ENCODE measurements around the gene TLCD5.

DNA sequence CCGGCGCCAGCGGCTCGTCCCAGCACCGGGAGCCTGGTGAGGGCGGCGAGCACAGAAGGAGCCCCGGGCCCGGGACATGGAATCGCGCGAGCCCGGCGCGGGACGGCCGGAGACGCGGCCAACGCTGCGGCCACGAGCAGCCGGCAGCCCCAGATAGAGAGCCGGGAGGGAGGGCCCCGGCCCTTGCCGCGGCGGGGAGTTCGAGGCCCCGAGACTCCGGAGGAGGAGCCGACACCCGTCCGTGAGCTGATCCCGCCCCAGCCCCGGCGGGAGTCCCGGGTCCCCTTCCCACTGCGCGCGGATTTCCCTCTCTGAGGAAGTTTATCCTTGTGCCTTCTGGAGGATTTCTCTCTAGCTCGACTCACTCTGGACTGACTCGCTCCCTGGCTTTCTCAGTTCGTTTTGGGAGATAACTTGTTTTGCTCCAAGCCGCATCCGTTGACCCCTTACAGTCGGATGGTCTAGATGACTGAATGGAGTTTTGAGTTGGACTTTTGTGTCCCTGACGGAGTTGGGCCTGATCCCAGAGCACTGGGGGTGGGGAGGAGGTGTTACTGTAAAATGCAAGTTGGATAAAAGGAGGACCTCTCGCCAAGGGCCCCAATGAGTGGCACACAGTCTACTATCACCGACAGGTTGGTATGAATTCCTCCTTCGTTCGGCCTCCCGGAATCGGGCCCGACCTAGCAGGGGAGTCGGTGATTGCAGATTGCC is 11.7 kb downstream of the TLCD5 start:
- TF ChIP-seq, protein P1, sequence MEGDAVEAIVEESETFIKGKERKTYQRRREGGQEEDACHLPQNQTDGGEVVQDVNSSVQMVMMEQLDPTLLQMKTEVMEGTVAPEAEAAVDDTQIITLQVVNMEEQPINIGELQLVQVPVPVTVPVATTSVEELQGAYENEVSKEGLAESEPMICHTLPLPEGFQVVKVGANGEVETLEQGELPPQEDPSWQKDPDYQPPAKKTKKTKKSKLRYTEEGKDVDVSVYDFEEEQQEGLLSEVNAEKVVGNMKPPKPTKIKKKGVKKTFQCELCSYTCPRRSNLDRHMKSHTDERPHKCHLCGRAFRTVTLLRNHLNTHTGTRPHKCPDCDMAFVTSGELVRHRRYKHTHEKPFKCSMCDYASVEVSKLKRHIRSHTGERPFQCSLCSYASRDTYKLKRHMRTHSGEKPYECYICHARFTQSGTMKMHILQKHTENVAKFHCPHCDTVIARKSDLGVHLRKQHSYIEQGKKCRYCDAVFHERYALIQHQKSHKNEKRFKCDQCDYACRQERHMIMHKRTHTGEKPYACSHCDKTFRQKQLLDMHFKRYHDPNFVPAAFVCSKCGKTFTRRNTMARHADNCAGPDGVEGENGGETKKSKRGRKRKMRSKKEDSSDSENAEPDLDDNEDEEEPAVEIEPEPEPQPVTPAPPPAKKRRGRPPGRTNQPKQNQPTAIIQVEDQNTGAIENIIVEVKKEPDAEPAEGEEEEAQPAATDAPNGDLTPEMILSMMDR (IDR thresholded peaks at IDR 0.05), result no peak
- TF ChIP-seq POLR2A (IDR thresholded peaks at IDR 0.05), result no peak
- no peak for TF ChIP-seq POLR2AphosphoS5 (IDR thresholded peaks at IDR 0.05)
